AG09319 (cell line): Measurements from ENCODE around the gene VAV2.

Experiments
- DNase-seq: peaks from one replicate; pipeline ENCODE4 v3.0.0-alpha.2; 2010; ENCODE audit warnings: low read depth; ENCODE audit errors: extremely low read depth
- TF ChIP-seq, protein P1 (sequence below): IDR thresholded peaks from 2 replicates; pipeline ENCODE4 v1.5.1; 2011; ENCODE audit warnings: low read depth, mild to moderate bottlenecking, inconsistent platforms, low read length, moderate library complexity

VAV2 gene

DNA sequence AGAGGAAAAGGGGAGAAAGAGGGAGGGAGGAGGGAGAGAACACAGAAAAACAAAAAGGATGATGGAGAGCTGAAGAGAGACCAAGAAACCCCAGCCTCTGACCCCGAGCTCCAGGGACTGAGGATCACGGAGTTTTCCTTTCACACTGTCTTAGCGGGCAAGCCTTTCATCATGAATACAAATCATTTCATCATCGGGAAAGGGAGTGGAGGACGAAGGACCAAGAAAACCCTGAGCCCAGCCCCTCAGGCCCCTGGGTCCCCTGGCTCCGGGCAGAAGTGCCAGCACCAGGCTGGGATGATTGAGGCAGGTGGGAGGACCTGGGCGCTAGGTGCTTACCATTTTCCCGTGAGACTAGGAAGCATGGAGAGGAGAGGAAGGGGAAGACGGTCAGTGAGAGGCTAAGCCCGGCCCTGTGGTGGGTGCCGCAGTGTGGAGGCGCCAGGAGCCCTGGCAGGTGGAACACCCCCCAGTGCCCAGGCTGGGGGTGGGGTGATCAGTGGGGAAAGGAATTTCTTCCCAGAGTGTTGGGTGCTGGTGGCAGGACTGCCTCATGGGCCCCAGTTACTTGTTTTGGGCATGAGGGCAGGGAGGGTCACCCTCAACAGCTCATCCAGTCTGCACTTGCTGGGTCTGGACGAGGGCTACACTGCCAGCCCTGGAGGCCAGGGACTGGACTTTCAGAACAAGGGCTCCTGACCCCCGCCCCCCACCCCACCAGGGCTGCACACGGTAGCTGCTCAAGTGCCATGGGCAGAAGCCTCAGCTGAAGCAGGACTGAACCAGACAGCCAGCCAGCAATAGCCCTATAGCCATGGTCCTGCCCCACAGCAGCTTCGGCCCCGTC is 205.0 kb downstream of the VAV2 start:
- TF ChIP-seq, protein P1, sequence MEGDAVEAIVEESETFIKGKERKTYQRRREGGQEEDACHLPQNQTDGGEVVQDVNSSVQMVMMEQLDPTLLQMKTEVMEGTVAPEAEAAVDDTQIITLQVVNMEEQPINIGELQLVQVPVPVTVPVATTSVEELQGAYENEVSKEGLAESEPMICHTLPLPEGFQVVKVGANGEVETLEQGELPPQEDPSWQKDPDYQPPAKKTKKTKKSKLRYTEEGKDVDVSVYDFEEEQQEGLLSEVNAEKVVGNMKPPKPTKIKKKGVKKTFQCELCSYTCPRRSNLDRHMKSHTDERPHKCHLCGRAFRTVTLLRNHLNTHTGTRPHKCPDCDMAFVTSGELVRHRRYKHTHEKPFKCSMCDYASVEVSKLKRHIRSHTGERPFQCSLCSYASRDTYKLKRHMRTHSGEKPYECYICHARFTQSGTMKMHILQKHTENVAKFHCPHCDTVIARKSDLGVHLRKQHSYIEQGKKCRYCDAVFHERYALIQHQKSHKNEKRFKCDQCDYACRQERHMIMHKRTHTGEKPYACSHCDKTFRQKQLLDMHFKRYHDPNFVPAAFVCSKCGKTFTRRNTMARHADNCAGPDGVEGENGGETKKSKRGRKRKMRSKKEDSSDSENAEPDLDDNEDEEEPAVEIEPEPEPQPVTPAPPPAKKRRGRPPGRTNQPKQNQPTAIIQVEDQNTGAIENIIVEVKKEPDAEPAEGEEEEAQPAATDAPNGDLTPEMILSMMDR, result no peak
- DNase-seq, result no peak

DNA sequence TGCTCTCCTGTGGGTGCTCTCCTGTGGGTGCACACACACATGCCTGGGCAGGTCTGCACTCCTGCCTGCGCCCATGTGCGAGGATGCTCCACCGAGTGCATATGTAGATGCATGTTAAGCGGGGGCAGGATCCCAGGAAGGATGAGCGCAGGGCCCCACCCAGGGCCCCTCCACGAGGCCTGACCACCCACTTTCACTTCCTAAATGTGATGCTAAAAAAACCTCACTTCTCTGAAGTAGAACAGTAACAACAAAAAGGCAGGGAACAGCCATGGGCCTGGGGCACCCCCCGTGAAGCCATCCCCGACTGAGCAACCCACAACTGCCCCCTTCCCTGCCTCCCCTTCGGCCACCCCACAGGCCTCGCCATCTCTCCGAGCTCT is 205.8 kb downstream of the VAV2 start:
- DNase-seq, result no peak
- TF ChIP-seq, protein P1, result no peak

DNA sequence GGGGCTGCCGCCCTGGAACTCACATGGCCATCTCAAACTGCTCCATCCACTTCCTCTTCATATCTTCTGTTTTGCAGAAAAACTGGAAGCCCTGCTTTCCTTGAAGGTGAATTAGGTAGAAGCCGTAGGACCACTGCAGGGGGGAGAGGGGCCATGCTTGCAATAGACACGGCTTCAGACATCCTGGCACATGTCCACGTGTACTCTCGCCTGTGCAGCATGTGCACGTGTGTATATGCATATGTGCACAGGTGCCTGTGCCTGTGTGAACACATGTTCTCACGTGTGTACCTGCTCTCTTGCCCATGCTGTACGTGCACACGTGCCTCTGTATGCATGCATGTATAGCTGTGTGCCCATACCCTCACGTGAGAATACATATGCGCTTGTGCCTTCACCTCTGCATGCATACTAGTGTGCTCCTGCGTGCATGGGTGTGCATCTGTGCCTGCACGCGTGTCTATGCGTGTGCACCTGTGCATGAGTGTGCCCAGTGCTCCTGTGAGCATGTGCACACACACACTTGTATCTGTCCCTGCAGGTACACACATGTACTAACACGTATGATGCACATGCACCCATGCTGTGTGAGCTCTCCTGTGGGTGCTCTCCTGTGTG is 206.3 kb downstream of the VAV2 start:
- TF ChIP-seq, protein P1, result no peak
- no peak for DNase-seq

DNA sequence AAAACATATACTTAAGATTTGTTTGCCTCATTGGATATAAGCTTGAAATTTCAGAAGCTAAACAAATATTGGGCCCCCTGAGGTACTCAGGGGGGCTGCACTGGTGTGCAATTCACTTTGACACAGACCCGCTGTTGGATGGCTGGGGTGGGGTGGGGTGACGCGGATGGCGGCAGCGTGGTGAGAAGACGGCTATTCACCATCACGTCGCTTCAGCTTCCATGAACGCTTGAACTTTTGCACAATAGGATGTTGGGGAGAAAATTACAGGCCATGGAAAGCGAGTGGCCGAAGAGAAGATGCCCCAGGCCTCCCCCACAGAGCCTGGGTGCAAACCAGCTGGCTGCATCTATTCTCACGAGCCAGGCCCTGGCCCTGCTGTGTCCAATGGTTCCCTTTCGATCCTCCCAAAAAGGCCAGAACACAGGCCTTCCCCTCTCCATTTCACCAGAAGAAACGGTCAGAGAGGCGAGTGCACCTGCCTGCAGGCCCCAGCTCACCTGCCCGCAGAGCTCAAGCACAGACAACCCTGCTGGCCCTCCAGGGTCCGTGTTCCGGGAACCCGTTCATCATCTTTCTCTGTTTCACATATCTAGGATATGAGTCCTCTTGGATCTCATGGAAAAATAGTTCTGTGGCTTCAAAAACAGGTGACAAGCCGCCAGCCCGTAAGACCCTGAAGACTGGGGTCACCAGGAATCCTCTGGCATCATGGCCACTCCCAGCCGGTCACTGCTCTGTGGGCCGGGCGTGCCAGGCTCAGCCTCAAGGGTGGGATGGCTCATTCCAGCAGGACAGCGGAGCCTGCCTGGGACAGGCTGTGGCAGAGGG is 207.2 kb downstream of the VAV2 start:
- DNase-seq, result no peak
- TF ChIP-seq, protein P1, result no peak

DNA sequence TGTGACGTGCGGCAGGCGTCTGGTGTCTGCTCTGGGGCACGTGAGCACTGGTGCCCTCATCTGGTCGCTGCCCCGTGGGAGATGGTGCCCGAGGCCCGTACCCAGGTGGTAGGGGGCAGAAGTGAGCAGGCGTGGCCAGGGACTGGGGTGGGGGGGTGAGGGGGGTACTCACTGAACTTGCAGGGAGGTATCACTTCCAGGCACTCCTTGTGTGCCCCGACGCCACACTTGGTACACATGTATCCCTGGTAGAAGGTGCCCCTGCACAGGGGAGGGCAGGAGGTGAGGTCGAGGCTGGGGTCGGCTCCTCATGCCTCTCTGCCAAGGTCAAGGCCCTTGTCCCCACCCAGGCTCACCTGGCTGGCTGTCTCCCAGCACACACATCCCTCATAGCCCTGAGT is 208.8 kb downstream of the VAV2 start:
- no peak for DNase-seq
- TF ChIP-seq, protein P1, result no peak

DNA sequence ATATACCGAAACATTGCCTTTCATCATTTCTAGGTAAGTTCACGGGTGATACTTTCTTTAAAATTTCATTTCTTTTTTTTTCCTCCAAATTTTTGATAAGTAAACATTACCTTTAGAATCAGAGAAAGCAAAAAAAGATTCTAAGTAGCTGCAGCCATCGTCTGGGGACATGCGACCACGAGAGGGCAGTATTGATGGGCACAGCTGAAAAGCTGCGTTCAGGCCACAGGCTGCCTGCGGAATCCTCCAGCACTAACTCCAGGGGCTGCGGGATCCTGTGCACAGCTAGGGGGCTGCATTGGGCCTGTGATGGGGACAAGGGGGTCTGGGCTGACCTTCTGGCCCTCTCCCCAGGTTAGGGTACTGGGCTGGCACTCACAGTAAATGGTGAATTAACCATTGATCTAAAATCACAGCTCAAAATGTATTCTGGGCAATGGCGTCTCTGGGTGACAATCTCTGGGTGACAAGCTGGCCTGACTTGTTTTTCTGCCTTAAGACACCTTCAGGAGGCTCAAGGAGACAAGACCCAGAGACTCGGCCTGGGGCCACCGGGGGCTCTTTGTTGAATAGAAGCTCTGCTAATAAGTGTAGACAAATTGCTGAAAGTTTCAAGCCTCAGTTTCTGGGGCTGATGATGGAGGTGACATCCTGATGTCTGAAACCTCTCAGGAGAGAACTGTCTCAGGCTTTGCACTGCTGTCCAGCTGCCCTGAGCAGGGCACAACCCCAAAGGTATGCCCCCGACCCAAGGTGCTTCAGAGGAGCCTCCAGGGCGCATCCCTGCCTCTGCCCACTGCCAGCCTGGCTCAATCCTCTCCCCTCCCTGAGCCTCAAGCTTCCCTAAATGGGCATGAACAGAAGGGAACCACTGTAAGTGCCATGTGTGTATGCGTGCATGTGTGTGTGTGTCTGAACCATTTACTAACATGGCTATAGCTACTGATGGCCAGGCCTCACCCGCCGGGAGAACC is 209.7 kb downstream of the VAV2 start:
- TF ChIP-seq, protein P1, result peak; percentile 88
- DNase-seq, result peak; percentile 22
